Measurements from ENCODE around the gene ARHGAP18.

- TF ChIP-seq CTCF (IDR thresholded peaks at IDR 0.05): no peak
- TF ChIP-seq POLR2A (IDR thresholded peaks at IDR 0.05): no peak
- no peak for TF ChIP-seq POLR2AphosphoS5 (IDR thresholded peaks at IDR 0.05)
Observed at GRCh38 chr6:129558248-129558647, 151.7 kb downstream of the ARHGAP18 start.
